Measurements from ENCODE around the gene PPP1R15B.

PPP1R15B gene

GRCh38 chr1:204411451-204412204 is at the start of gene PPP1R15B:
PPP1R15B (minus strand) TSS chr1:204411817; CDS start chr1:204411411, 406 bp downstream.
- ATAC-seq = peak; percentile 92
- H3K27ac Mint-ChIP-seq = peak within 1 kb of the TSS; percentile 100
- peak; percentile 97 to 99 for DNase-seq
- H3K4me1 Mint-ChIP-seq = peaks cover 22% of the 10 kb centered on the region
- no peaks in the 10 kb centered on the region for H3K9me3 Mint-ChIP-seq
- peak within 1 kb of the TSS; percentile 95 to 97 for H3K4me3 Mint-ChIP-seq
- no peaks in the 10 kb centered on the region for H3K27me3 Mint-ChIP-seq

DNA sequence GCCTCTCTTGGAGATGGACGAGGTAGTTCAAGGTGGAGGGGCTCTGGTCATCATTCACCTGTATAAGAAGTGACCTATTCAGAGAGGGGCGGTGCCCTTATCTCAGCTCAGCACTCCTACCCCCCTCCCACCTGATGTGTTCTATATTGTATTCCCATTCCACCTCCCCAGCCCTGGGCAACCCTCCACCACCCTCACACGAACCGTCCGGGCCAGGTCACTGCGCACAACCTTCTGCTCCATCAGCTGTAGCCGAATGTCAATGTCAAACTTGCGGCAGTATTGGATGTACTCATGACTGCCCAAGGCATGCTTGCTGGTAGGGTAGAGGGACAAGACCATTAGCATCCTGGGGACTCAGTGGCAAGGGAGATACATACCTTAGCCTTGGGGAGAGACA is 48.7 kb upstream of the PPP1R15B start:
- H3K27me3 Mint-ChIP-seq = no peaks in the 10 kb centered on the region
- ATAC-seq (no peak), DNase-seq (no peak)
- H3K4me1 Mint-ChIP-seq = peaks cover 52% of the 10 kb centered on the region
- no peak overlapping the region for H3K27ac Mint-ChIP-seq
- no peak overlapping the region for H3K4me3 Mint-ChIP-seq
- H3K9me3 Mint-ChIP-seq = no peaks in the 10 kb centered on the region

- Mint-ChIP-seq H3K27ac (no peak overlapping the region), H3K27me3 (no peaks in the 10 kb centered on the region), H3K4me1 (peaks cover 45% of the 10 kb centered on the region), H3K9me3 (no peaks in the 10 kb centered on the region), H3K4me3 (no peak overlapping the region)
- ATAC-seq = no peak
- DNase-seq = no peak
These were observed 48.1 kb upstream of the PPP1R15B start for GRCh38 chr1:204459706-204460105.

DNA sequence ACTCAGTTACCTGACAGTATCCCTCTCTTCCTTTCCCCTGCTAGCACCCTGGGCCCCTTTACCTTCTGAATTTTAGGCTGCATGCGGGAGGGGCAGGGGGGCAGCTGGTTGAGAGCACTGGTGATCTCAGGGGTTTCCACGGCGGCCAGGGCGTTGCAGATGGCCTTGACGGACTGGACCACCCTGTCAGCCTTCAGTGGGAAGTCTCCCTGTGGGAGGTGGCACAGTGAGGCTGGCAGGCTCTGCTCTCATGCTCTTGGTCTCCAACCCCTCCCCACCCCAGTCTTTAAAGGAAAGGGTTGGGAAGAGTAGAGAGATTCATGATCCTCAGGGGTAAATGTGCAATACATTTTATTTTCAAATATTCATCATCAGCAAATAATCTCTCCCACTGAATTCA is 46.0 kb upstream of the PPP1R15B start:
- ATAC-seq (no peak), DNase-seq (no peak)
- Mint-ChIP-seq H3K4me3 (no peak overlapping the region), H3K4me1 (peaks cover 41% of the 10 kb centered on the region), H3K9me3 (no peaks in the 10 kb centered on the region), H3K27ac (no peak overlapping the region), H3K27me3 (no peaks in the 10 kb centered on the region)

- Mint-ChIP-seq H3K9me3 (no peaks in the 10 kb centered on the region), H3K27me3 (no peaks in the 10 kb centered on the region), H3K27ac (peak overlapping the region in 1 of 2 donors; percentile 59)
These were observed 45.3 kb upstream of the PPP1R15B start for GRCh38 chr1:204456826-204457442.

DNA sequence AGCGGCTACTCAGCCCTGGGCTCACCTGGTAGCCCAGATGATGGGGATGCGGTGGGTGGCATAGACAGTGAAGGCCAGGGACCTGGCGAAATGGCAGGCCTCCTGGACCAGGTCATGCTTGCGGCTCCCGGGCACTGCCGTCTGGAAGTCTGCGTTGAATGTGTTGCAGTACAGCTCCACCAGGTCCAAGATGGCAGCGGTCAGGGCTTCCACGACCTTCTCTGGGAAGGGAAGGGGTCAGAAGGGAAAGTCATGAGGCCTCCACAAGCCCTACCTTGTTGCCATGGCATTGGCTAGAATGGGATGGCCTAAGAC is 44.2 kb upstream of the PPP1R15B start:
- no peak for ATAC-seq
- no peaks in the 10 kb centered on the region for H3K9me3 Mint-ChIP-seq
- H3K27me3 Mint-ChIP-seq = no peaks in the 10 kb centered on the region
- H3K4me1 Mint-ChIP-seq = peaks cover 41% of the 10 kb centered on the region
- DNase-seq = no peak
- no peak overlapping the region for H3K27ac Mint-ChIP-seq
- no peak overlapping the region for H3K4me3 Mint-ChIP-seq

More at GRCh38 chr1:204456826-204457442, 45.3 kb upstream of the PPP1R15B start:
- DNase-seq (no peak), ATAC-seq (no peak)
- H3K4me1 Mint-ChIP-seq = peaks cover 41% of the 10 kb centered on the region
- no peak overlapping the region for H3K4me3 Mint-ChIP-seq

GRCh38 chr1:204455063-204455830 is 43.6 kb upstream of the PPP1R15B start:
- Mint-ChIP-seq H3K27me3 (no peaks in the 10 kb centered on the region), H3K27ac (peak overlapping the region in 1 of 2 donors; percentile 35), H3K9me3 (no peaks in the 10 kb centered on the region), H3K4me1 (peaks cover 41% of the 10 kb centered on the region), H3K4me3 (no peak overlapping the region)
- ATAC-seq = no peak
- DNase-seq = no peak

- ATAC-seq (no peak), DNase-seq (no peak)
- peak overlapping the region in 1 of 2 donors; percentile 21 for H3K27ac Mint-ChIP-seq
- H3K4me1 Mint-ChIP-seq = peaks cover 44% of the 10 kb centered on the region
- H3K4me3 Mint-ChIP-seq = no peak overlapping the region
- H3K27me3 Mint-ChIP-seq = no peaks in the 10 kb centered on the region
- no peaks in the 10 kb centered on the region for H3K9me3 Mint-ChIP-seq
These were observed 42.9 kb upstream of the PPP1R15B start for GRCh38 chr1:204454476-204454875.

GRCh38 chr1:204453141-204453772 is 41.6 kb upstream of the PPP1R15B start:
- Mint-ChIP-seq H3K27me3 (no peaks in the 10 kb centered on the region), H3K4me3 (peak overlapping the region; percentile 62 to 65), H3K27ac (peak overlapping the region; percentile 90 to 96), H3K9me3 (no peaks in the 10 kb centered on the region), H3K4me1 (peaks cover 50% of the 10 kb centered on the region)
- DNase-seq = peak; percentile 68 to 84
- ATAC-seq = peak; percentile 98

DNA sequence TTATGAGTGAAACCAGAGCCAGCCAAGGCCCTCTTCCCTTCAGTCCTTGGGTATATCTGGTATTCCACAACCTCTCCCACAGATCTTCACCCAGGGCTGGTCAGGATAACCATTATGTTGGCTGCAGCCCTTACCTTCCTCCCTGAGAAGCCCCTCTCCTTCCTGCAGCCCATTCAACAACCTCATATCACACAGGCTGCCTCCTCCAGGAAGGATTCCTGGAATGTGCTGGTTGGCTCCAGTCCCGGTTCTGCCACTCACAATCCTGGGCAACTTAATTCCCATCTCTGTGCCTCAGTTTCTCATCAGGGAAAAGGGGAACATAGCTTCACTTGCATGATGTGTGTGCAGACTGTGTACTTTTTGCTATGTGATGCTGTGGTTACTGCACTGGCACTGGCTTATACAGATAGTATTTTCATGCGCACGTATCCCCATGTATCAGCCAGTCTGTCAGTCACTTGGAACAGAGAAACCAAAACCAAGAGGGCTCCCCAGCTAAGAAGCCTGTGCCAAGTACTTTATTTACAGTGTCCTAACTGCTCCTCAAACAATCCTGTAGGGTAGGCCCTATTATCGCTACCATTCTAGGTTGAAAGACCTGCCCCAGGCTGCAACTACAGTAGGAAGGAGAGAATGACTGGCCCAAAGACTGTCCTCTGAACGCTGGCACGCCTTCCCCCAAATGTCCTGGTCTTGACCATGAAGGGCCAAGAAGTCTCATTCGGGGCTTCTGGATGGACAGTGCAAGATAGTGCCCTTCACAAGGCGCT is 39.9 kb upstream of the PPP1R15B start:
- no peaks in the 10 kb centered on the region for H3K9me3 Mint-ChIP-seq
- DNase-seq (no peak), ATAC-seq (no peak)
- H3K4me3 Mint-ChIP-seq = peak overlapping the region in 1 of 2 donors; percentile 8
- peak overlapping the region in 1 of 2 donors; percentile 79 for H3K27ac Mint-ChIP-seq
- H3K27me3 Mint-ChIP-seq = no peaks in the 10 kb centered on the region
- peaks cover 58% of the 10 kb centered on the region for H3K4me1 Mint-ChIP-seq

DNA sequence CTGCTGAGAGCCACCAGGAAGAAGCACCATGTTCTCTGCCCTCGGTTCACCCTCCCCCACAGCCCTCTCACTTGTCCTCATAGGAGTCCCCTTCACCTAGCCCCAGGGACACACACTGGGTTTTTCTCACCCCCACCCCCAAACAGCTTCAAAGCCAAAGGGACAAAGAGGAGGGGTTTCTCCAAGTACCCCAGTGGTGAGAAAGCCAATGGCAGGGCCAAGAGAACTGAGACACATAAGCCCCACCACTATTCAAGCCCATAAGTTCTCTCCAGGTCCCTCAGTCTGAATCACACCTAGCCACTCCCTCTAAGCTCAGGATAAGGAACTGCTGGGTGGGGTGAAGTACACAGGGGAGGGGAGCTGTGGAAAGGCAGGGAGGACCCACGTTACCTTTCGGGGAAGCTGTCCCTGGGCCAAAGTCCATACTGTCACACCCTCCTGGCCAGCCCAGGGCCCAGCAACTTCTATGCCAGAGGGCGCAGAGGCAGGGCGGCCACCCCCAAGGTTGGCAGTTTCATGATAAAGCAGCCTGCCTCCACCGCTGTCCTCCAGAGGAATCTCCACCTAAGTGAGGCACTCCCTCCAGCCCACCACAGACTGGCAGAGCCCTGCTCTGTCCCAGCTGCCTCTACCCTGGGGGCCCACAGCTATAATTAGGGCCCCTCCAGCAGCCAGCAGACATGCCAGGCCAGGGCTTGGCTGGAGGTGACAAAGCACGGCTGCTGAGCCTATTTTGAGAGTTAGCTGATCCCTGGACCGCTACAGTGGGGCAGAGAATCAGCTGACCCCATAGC is 39.0 kb upstream of the PPP1R15B start:
- no peaks in the 10 kb centered on the region for H3K27me3 Mint-ChIP-seq
- peaks cover 62% of the 10 kb centered on the region for H3K4me1 Mint-ChIP-seq
- DNase-seq (no peak), ATAC-seq (no peak)
- H3K4me3 Mint-ChIP-seq = no peak overlapping the region
- H3K27ac Mint-ChIP-seq = no peak overlapping the region
- no peaks in the 10 kb centered on the region for H3K9me3 Mint-ChIP-seq

DNA sequence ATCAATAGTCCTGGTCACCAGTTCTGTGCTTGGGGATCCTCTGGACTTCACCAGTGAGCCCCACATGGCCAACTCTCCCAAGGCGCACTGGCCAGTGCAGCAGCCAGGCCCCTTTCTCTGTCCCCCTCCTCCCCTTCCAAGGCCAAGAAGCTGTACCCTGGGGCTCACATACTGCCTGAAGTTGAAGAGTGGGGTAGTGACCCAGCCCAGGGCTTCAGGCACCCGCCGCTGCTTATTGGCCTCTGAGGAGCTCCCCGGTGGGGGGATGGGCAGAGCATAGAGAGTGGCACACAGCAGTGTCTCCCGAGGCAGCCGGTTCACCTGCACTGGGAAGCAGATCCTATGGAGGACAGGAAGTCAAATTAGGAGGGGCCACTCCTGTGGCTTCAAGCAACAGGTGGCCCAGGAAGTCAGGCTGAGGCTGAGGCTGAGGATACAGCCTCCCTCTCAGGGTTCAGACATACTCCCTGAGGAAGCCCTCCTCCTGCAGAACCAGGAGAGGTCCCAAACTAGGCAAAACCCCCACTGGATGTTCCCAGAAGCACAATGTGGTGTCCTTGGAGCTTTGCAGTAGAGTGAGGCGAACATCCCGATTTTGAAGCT is 38.2 kb upstream of the PPP1R15B start:
- DNase-seq (no peak), ATAC-seq (no peak)
- H3K27ac Mint-ChIP-seq = no peak overlapping the region
- H3K4me3 Mint-ChIP-seq = no peak overlapping the region
- H3K9me3 Mint-ChIP-seq = no peaks in the 10 kb centered on the region
- H3K4me1 Mint-ChIP-seq = peaks cover 62% of the 10 kb centered on the region
- H3K27me3 Mint-ChIP-seq = no peaks in the 10 kb centered on the region

GRCh38 chr1:204448991-204449677 is 37.5 kb upstream of the PPP1R15B start:
- Mint-ChIP-seq H3K4me3 (no peak overlapping the region), H3K9me3 (no peaks in the 10 kb centered on the region), H3K27ac (no peak overlapping the region), H3K27me3 (no peaks in the 10 kb centered on the region), H3K4me1 (peaks cover 60% of the 10 kb centered on the region)
- ATAC-seq (no peak), DNase-seq (no peak)

Measured in stimulated activated naive CD8-positive, alpha-beta T cell treated with anti-CD3 and anti-CD28 coated beads, Interleukin-15, amount 100 ng/mL, for 72 hours (primary cell).